Measurements from ENCODE around the gene HPS3. TPM values are rescaled to one million over a fixed set of nuclear protein-coding genes. Genes with fewer than 3 reads are reported as not detected.

Gene HPS3
- total and polyA plus RNA-seq, 2 of the 4 experiments (the other 2 are of a cell fraction), result 15.2 to 24.2 TPM

DNA sequence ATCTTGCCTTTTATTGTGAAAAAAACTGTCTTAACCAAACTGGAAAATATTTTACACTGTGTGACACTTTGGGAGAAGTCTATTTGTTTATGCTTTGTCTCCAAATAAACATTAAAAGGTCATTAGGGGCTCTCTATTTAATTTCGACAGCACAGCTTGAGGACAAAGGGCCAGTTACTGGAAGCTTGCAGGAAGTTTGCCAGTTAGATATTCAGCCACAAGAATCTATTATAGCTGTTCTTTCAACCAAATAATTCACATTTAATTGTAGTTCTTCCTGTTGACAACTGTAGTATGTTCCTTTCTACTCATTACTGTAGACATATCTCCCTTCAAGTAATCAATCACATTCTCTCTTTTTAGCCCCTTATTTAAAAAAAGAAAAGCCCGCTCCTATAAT, 86.1 kb downstream of the HPS3 start:
- no peak overlapping the region for H3K4me3 ChIP-seq (ENCODE audit: insufficient read depth, low read depth, low read length)
- 0 out of 2 replicates have a peak, but pooled peaks cover 2% of the 10 kb centered on the region for H3K4me1 ChIP-seq (ENCODE audit: control insufficient read depth, insufficient read depth, low read length)
- in situ Hi-C loops (cut with MboI; ENCODE audit: low sequenced_read_pairs), result no loop called here
- ChIA-PET CTCF (interaction anchor here (0.6 kb wide), 1 partner anchor 315 kb away, joined by 3 read pairs; no protein-coding TSS in a partner anchor), POLR2A (ENCODE audit: unreplicated experiment) (no interaction called here)
- intact Hi-C loops (cut with micrococcal nuclease), result no loop called here
- H3K36me3 ChIP-seq (ENCODE audit: control insufficient read depth, insufficient read depth, low read length), result no peaks in the 10 kb centered on the region
- no peak overlapping the region for H3K4me2 ChIP-seq (ENCODE audit: low read depth, low read length)
- no peak overlapping the region for H2BK20ac ChIP-seq (ENCODE audit: low read depth, low read length)
- no peak overlapping the region for H2BK120ac ChIP-seq (ENCODE audit: low read depth, low read length)
- H4K8ac ChIP-seq (ENCODE audit: low read depth in 2 of 2, low read length in 2 of 2), result no peak overlapping the region
- no peaks in the 10 kb centered on the region for H3K79me1 ChIP-seq (ENCODE audit: low read depth in 1 of 2, low read length in 2 of 2)
- H3K18ac ChIP-seq (ENCODE audit: low read depth, low read length), result no peak overlapping the region
- H2BK5ac ChIP-seq (ENCODE audit: low read depth, low read length, poor library complexity, severe bottlenecking), result no peak overlapping the region
- H2AK5ac ChIP-seq (ENCODE audit: low read depth, low read length), result no peak overlapping the region
- WGBS, 2 experiments (ENCODE audit: extremely low coverage in 2 of 2, insufficient read length in 1 of 2), result no CpG with 5 or more reads among the region's 2 CpGs
- H4K91ac ChIP-seq (ENCODE audit: insufficient read depth, low read depth, low read length), result no peak overlapping the region
- H3K14ac ChIP-seq (replicated peaks; ENCODE audit: low read depth, low read length), result no peak overlapping the region
- no peak for TF ChIP-seq MXI1 (IDR thresholded peaks at IDR 0.05; ENCODE audit: borderline replicate concordance, low read depth, low read length)
- TF ChIP-seq RFX5 (IDR thresholded peaks at IDR 0.05; ENCODE audit: low read depth, low read length), result no peak
- no peak for TF ChIP-seq CEBPB (IDR thresholded peaks at IDR 0.05; ENCODE audit: low read depth, low read length)
- no peak for TF ChIP-seq RAD21 (IDR thresholded peaks at IDR 0.05; ENCODE audit: low read length)
- TF ChIP-seq, protein P1, sequence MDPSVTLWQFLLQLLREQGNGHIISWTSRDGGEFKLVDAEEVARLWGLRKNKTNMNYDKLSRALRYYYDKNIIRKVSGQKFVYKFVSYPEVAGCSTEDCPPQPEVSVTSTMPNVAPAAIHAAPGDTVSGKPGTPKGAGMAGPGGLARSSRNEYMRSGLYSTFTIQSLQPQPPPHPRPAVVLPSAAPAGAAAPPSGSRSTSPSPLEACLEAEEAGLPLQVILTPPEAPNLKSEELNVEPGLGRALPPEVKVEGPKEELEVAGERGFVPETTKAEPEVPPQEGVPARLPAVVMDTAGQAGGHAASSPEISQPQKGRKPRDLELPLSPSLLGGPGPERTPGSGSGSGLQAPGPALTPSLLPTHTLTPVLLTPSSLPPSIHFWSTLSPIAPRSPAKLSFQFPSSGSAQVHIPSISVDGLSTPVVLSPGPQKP (IDR thresholded peaks at IDR 0.05; ENCODE audit: borderline replicate concordance, low read depth, low read length), result no peak
- no peak for TF ChIP-seq CHD1 (IDR thresholded peaks at IDR 0.05; ENCODE audit: low read depth, low read length)
- H3K9me3 ChIP-seq (ENCODE audit: control insufficient read depth, insufficient read depth, low read length), result no peaks in the 10 kb centered on the region
- ATAC-seq (ENCODE audit: low read depth), result no peak
- H4K5ac ChIP-seq (ENCODE audit: low read depth, low read length), result no peak overlapping the region
- H3K23ac ChIP-seq (ENCODE audit: low read depth, low read length), result no peak overlapping the region
- no peak overlapping the region for H3K56ac ChIP-seq (ENCODE audit: extremely low read depth, insufficient read depth, low read length)
- no peak for DNase-seq
- no TSS peak for BruUV-seq (replicated peaks)
- no peaks in the 10 kb centered on the region for H4K20me1 ChIP-seq (ENCODE audit: insufficient read depth, low read length)
- no peaks in the 10 kb centered on the region for H3K9me1 ChIP-seq (ENCODE audit: insufficient read depth, low read length)
- no peak overlapping the region for H3K9ac ChIP-seq (ENCODE audit: low read depth, low read length)
- no peak overlapping the region for H2BK15ac ChIP-seq (ENCODE audit: low read depth, low read length)
- H2AFZ ChIP-seq (replicated peaks; ENCODE audit: low read length, poor library complexity), result no peak overlapping the region
- no peaks in the 10 kb centered on the region for H3K27me3 ChIP-seq (ENCODE audit: control insufficient read depth, insufficient read depth, low read length)
- H3K27ac ChIP-seq (ENCODE audit: insufficient read depth, low read length), result no peak overlapping the region
- dilution Hi-C loops (cut with HindIII; ENCODE audit: low sequenced_read_pairs, unreplicated experiment), result no loop called here
- no peak overlapping the region for H2AK9ac ChIP-seq (replicated peaks; ENCODE audit: low read depth, low read length, poor library complexity)
- no peak overlapping the region for H3K4ac ChIP-seq (ENCODE audit: low read depth, low read length)

Measured in IMR-90 (cell line).